Gastrocnemius medialis (tissue), 4 donors: ENCODE measurements around the gene PSTPIP1.

ENCODE experiments used
- POLR2A ChIP-seq, 2 donors: fragments of 450-650 bp; IDR thresholded peaks; one replicate each; pipeline ENCODE4 v1.6.1; 2017; ENCODE audit warnings: antibody characterized with exemption in 2 of 2, mild to moderate bottlenecking in 2 of 2, moderate library complexity in 2 of 2
- TF ChIP-seq, protein P1 (sequence below), 5 experiments: fragments of 450-650 bp in 3 of 5; fragments of 200-600 bp in 2 of 5; sonication (generic) in 2 of 5; IDR thresholded peaks in 4 of 5; conservative IDR thresholded peaks in 1 of 5; 1 replicate in 4 of 5; 2 replicates in 1 of 5; pipeline ENCODE4 v1.5.1; 2016 to 2019; ENCODE audit warnings: antibody characterized with exemption in 5 of 5, mild to moderate bottlenecking in 3 of 5, moderate library complexity in 3 of 5

- TF ChIP-seq, protein P1, sequence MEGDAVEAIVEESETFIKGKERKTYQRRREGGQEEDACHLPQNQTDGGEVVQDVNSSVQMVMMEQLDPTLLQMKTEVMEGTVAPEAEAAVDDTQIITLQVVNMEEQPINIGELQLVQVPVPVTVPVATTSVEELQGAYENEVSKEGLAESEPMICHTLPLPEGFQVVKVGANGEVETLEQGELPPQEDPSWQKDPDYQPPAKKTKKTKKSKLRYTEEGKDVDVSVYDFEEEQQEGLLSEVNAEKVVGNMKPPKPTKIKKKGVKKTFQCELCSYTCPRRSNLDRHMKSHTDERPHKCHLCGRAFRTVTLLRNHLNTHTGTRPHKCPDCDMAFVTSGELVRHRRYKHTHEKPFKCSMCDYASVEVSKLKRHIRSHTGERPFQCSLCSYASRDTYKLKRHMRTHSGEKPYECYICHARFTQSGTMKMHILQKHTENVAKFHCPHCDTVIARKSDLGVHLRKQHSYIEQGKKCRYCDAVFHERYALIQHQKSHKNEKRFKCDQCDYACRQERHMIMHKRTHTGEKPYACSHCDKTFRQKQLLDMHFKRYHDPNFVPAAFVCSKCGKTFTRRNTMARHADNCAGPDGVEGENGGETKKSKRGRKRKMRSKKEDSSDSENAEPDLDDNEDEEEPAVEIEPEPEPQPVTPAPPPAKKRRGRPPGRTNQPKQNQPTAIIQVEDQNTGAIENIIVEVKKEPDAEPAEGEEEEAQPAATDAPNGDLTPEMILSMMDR (IDR thresholded peaks at IDR 0.05 in 4 of 5, conservative IDR thresholded peaks at IDR 0.05 in 1 of 5): no peak
- no peak for TF ChIP-seq POLR2A (IDR thresholded peaks at IDR 0.05)
Measured at GRCh38 chr15:77035999-77036471, 41.1 kb downstream of the PSTPIP1 start.
